Ovary (tissue), 9 donors: Measurements from ENCODE around the gene TMCO4. TPM values are rescaled to one million over a fixed set of nuclear protein-coding genes. Genes with fewer than 3 reads are reported as not detected.

Source experiments
- DNase-seq, 5 donors: peaks; one replicate each; pipeline ENCODE4 v3.0.0-alpha.2; 2019 to 2020
- H3K27ac ChIP-seq, 2 donors: fragments of 200-600 bp; one replicate each; pipeline versions ENCODE4 v1.5.1 to v1.8.0; 2019 to 2022
- H3K27me3 ChIP-seq: fragments of 200-600 bp; one replicate; pipeline ENCODE4 v1.8.0; 2022
- H3K36me3 ChIP-seq: fragments of 200-600 bp; sonication (generic); one replicate; pipeline ENCODE4 v1.5.1; 2019
- H3K4me1 ChIP-seq: one replicate; pipeline ENCODE4 v1.8.1; 2013; ENCODE audit warnings: mild to moderate bottlenecking, moderate library complexity; ENCODE audit not compliant: insufficient read depth
- H3K4me3 ChIP-seq: fragments of 200-600 bp; sonication (generic); one replicate; pipeline ENCODE4 v1.5.1; 2017
- H3K9me3 ChIP-seq, 2 donors: fragments of 200-600 bp in 1 of 2; sonication (generic) in 1 of 2; one replicate each; pipeline versions ENCODE4 v1.5.1 to v1.8.1; 2013 to 2019; ENCODE audit warnings: mild to moderate bottlenecking in 1 of 2, moderate library complexity in 1 of 2
- CTCF ChIP-seq, 3 donors: fragments of 450-650 bp in 2 of 3; fragments of 200-600 bp in 1 of 3; IDR thresholded peaks; one replicate each; pipeline versions ENCODE4 v1.5.1 to v1.8.0; 2016 to 2022; ENCODE audit warnings: antibody characterized with exemption in 3 of 3, mild to moderate bottlenecking in 1 of 3
- EP300 ChIP-seq: sonication (generic); formaldehyde crosslinking; IDR thresholded peaks from one replicate; pipeline ENCODE4 v1.6.1; 2017; ENCODE audit warnings: antibody characterized with exemption
- POLR2A ChIP-seq: fragments of 450-650 bp; IDR thresholded peaks from one replicate; pipeline ENCODE4 v1.6.1; 2017; ENCODE audit warnings: antibody characterized with exemption, mild to moderate bottlenecking, moderate library complexity
- WGBS, 3 donors: extraction: QIAGEN DNeasy Blood & Tissue Kit in 1 of 3; methylation state at CpG; one replicate each; pipeline versions ENCODE4 v1.1.5 to v1.1.7; 2013 to 2017; 5-methylcytosine and 5-hydroxymethylcytosine counted together
- intact Hi-C, 4 donors: fragments of 100-400 bp; cut with DNase I; formaldehyde crosslinking; loops; one replicate each; pipeline versions ENCODE4 v1.11.0 to v1.15.1; 2022 to 2023
- polyA plus RNA-seq, 2 donors: library from polyadenylated mRNA; stranded (reverse); fragments of 200-250 nt in 1 of 2; fragments of 350-450 nt in 1 of 2; fragmentation: Illumina TruSeq in 1 of 2; extraction: RNeasy Lipid Tissue Mini Kit (QIAGEN cat#74804) in 1 of 2; gene quantifications; one replicate each; pipeline ENCODE4 v1.2.3, GENCODE V29; 2013 to 2014
- total RNA-seq, 7 donors: library from RNA; depleted of rRNA in 2 of 7; stranded (reverse); fragments of >200 nt in 2 of 7; fragmentation: NEBNext Ultra II Directional in 3 of 7; extraction: Animal tissue kit (Norgen Biotek cat#: 25700) in 3 of 7; gene quantifications; one replicate each; pipeline versions ENCODE4 v1.1.0 to v1.2.4, GENCODE V29; 2016 to 2023
- donor health status: DM: no; HTN: no; CAD: no; lungs with moderate emphysema.
- donor health status: DM: no; HTN: no; CAD: no.
- donor health status: Bipolar disorder and iron deficiency.
- donor health status: DM: yes; HTN: yes; CAD: no.
- donor health status: DM: no; HTN: no; CAD: no.
- donor health status: DM: yes; HTN: yes; CAD: no.

TMCO4 gene
- total and polyA plus RNA-seq, 9 donors = 14.2 to 26.0 (median 21.4) TPM

- no peak for DNase-seq
- intact Hi-C loops = no loop called here
- Histone ChIP-seq H3K4me1 (no peaks in the 10 kb centered on the region), H3K36me3 (no peaks in the 10 kb centered on the region), H3K9me3 (no peaks in the 10 kb centered on the region), H3K27ac (no peak overlapping the region), H3K27me3 (no peaks in the 10 kb centered on the region), H3K4me3 (no peak overlapping the region)
- 86 to 95% (median 92%) methylated on average over 9 of the region's 9 CpGs for WGBS, 3 donors
- TF ChIP-seq POLR2A (no peak), EP300 (no peak), CTCF (IDR thresholded peaks at IDR 0.05) (no peak)
Observed at GRCh38 chr1:19743793-19744192, 55.9 kb downstream of the TMCO4 start.

- Histone ChIP-seq H3K4me1 (no peaks in the 10 kb centered on the region), H3K9me3 (no peaks in the 10 kb centered on the region), H3K27ac (no peak overlapping the region), H3K27me3 (no peaks in the 10 kb centered on the region), H3K4me3 (no peak overlapping the region), H3K36me3 (no peaks in the 10 kb centered on the region)
- DNase-seq = no peak
- no peak for TF ChIP-seq CTCF (IDR thresholded peaks at IDR 0.05)
- no peak for TF ChIP-seq POLR2A
- no peak for TF ChIP-seq EP300
- WGBS, 3 donors = 93 to 97% (median 95%) methylated on average over 3 of the region's 3 CpGs
- intact Hi-C loops = no loop called here
Observed at GRCh38 chr1:19743180-19743579, 56.5 kb downstream of the TMCO4 start.

GRCh38 chr1:19739628-19740027, 60.1 kb downstream of the TMCO4 start:
- TF ChIP-seq CTCF (IDR thresholded peaks at IDR 0.05) (no peak), POLR2A (no peak), EP300 (no peak)
- 91 to 96% (median 93%) methylated on average over 5 of the region's 5 CpGs for WGBS, 3 donors
- no peaks in the 10 kb centered on the region for H3K27me3 ChIP-seq
- intact Hi-C loops = loop anchor here in 1 of 4 donors (5.0 kb wide), 1 partner anchor 727 kb away; no protein-coding TSS in a partner anchor
- H3K4me3 ChIP-seq = no peak overlapping the region
- no peak for DNase-seq
- no peaks in the 10 kb centered on the region for H3K4me1 ChIP-seq
- H3K9me3 ChIP-seq = no peaks in the 10 kb centered on the region
- no peaks in the 10 kb centered on the region for H3K36me3 ChIP-seq
- H3K27ac ChIP-seq = no peak overlapping the region

GRCh38 chr1:19738669-19739068, 61.0 kb downstream of the TMCO4 start:
- H3K27ac ChIP-seq = no peak overlapping the region
- H3K4me1 ChIP-seq = no peaks in the 10 kb centered on the region
- no peaks in the 10 kb centered on the region for H3K9me3 ChIP-seq
- no peak for TF ChIP-seq CTCF (IDR thresholded peaks at IDR 0.05)
- no peak for TF ChIP-seq EP300
- TF ChIP-seq POLR2A = no peak
- WGBS, 3 donors = 93 to 98% (median 98%) methylated on average over 2 of the region's 2 CpGs
- intact Hi-C loops = loop anchor here in 1 of 4 donors (5.0 kb wide), 1 partner anchor 726 kb away; no protein-coding TSS in a partner anchor
- H3K36me3 ChIP-seq = no peaks in the 10 kb centered on the region
- no peak overlapping the region for H3K4me3 ChIP-seq
- DNase-seq = no peak
- no peaks in the 10 kb centered on the region for H3K27me3 ChIP-seq
